Lower leg skin (tissue), 4 donors: ENCODE results near the gene CD276. TPM values are rescaled to one million over a fixed set of nuclear protein-coding genes. Genes with fewer than 3 reads are reported as not detected.
A peak's percentile ranks its signal among the peaks of the same experiment; 100 is the strongest.

Experiments used
- DNase-seq, 2 donors: peaks; one replicate each; pipeline ENCODE4 v3.0.0-alpha.2; 2019; ENCODE audit warnings: low spot score in 2 of 2
- H3K4me3 ChIP-seq: fragments of 200-600 bp; sonication (generic); 2 replicates; pipeline ENCODE4 v1.5.1; 2017; ENCODE audit warnings: mild to moderate bottlenecking, low read depth; ENCODE audit not compliant: poor library complexity, severe bottlenecking
- POLR2A ChIP-seq, 2 donors: fragments of 450-650 bp; IDR thresholded peaks; one replicate each; pipeline ENCODE4 v1.6.1; 2016 to 2017; ENCODE audit warnings: antibody characterized with exemption in 2 of 2, mild to moderate bottlenecking in 1 of 2, moderate library complexity in 1 of 2
- WGBS, 2 donors: methylation state at CpG; one replicate each; pipeline ENCODE4 v1.1.5; 2018; 5-methylcytosine and 5-hydroxymethylcytosine counted together
- intact Hi-C: fragments of 100-400 bp; cut with DNase I; formaldehyde crosslinking; loops from one replicate; pipeline ENCODE4 v1.15.0; 2023; ENCODE audit warnings: low total_unique reads
- total RNA-seq, 4 donors: library from RNA; depleted of rRNA; stranded (reverse); fragments of >200 nt; gene quantifications; one replicate each; pipeline ENCODE4 v1.1.0, GENCODE V29; 2016
- TF ChIP-seq, protein P1 (sequence below), 3 donors: fragments of 450-650 bp; IDR thresholded peaks; one replicate each; pipeline ENCODE4 v1.5.1; 2016; ENCODE audit warnings: antibody characterized with exemption in 3 of 3, mild to moderate bottlenecking in 3 of 3, moderate library complexity in 2 of 3

Gene CD276
- total RNA-seq, 4 donors from 2014 or later = 33.4 to 49.9 (median 45.4) TPM

DNA sequence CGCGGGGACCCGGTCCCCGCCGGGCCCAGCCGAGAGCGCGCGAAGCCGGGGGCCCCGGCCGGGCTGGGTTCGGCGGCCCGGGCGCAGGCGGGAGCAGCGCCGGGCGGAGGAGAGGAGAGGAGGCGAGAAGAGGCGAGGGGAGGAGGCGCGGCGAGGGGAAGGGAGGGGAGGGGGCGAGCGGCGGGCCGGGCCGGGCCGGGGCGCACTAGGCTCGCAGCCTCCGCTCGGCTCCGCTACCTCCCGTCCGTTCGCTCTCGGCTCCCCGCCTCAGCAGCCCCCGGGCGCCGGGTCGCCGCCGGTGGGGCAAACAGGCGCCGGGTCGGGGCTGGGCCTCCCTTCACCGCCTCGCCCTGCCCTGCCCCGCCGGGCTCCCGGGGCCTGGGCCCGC is 68.6 kb downstream of the CD276 start:
- TF ChIP-seq POLR2A (IDR thresholded peaks at IDR 0.05) = no peak
- TF ChIP-seq, protein P1, sequence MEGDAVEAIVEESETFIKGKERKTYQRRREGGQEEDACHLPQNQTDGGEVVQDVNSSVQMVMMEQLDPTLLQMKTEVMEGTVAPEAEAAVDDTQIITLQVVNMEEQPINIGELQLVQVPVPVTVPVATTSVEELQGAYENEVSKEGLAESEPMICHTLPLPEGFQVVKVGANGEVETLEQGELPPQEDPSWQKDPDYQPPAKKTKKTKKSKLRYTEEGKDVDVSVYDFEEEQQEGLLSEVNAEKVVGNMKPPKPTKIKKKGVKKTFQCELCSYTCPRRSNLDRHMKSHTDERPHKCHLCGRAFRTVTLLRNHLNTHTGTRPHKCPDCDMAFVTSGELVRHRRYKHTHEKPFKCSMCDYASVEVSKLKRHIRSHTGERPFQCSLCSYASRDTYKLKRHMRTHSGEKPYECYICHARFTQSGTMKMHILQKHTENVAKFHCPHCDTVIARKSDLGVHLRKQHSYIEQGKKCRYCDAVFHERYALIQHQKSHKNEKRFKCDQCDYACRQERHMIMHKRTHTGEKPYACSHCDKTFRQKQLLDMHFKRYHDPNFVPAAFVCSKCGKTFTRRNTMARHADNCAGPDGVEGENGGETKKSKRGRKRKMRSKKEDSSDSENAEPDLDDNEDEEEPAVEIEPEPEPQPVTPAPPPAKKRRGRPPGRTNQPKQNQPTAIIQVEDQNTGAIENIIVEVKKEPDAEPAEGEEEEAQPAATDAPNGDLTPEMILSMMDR (IDR thresholded peaks at IDR 0.05) = no peak
- WGBS, 2 donors = 1 to 2% methylated on average over 18 to 19 of the region's 56 CpGs
- DNase-seq = no peak
- peak overlapping the region; percentile 51 for H3K4me3 ChIP-seq
- intact Hi-C loops = no loop called here

DNA sequence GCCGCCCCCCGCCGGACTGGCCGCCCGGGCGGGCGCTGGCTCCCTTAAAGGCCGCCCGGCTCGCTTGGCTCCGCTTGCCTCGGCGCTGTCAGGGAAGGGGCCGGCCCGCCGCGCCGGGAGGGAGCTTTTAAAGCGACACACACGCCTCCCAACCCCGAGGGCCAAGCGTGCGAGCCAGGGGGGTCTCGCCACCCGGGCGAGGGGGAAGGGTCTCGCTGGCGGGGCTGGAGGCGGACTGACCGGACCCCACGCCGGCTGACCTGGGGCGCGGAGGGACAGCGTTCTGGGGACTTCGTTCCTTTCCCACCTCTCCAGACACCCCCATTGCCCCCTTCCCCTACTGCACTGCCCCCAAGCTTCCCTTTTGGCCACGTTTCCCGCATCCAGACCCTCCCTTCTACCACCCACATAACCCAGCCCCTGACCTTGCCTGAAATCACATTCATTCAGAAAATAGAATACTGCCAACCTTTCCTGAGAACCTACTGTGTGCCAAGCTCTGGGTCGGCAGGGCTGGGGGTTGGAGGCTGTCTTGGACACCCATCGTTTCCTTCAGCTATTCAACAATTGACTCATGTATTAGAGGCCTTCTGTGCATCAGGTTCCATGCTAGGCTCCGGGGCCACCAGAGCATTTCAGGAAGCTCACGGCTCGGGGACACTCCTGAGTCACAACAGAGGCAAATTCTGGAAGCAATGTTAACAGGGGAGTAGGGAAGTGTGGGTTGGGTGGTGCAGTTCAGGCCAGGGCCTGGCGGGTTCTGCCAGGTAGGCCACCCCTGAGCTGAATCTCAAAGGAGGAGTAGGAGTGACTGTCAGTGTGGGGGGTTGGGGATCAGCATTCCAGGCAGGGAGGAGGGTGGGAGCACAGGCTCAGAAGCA is 69.3 kb downstream of the CD276 start, which contains the start of gene INSYN1:
INSYN1 (minus strand) TSS at position 102 of the 881 bp plus-strand sequence. CDS start 2,221 bp downstream, outside the sequence.
- TF ChIP-seq POLR2A (IDR thresholded peaks at IDR 0.05) = no peak
- TF ChIP-seq, protein P1 (IDR thresholded peaks at IDR 0.05) = no peak
- H3K4me3 ChIP-seq = peak within 1 kb of the TSS; percentile 51
- intact Hi-C loops = no loop called here
- DNase-seq = peak in 1 of 2 donors; percentile 90
- 22 to 30% methylated on average over 18 to 25 of the region's 44 CpGs for WGBS, 2 donors

DNA sequence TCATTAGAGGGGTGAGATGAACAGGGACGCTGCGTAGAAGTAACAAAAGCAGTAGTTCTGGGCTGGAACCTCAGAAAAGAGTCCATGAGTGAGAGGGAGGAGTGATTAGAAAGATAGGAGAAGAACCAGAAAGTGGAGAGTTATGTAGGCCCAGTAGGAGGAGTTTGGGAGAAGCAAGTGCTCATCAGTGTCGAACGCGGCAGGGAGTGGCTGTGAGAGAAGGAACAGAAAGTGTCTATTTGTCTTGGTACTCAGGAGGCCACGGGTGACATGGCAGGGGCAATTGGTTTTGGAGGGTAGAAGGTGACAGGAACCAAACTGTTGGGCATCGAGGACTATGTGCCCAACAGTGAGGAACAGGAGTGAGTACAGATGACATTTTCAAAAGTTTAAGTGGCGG is 70.3 kb downstream of the CD276 start:
- DNase-seq = no peak
- intact Hi-C loops = no loop called here
- H3K4me3 ChIP-seq = no peak overlapping the region
- TF ChIP-seq, protein P1 (IDR thresholded peaks at IDR 0.05) = no peak
- TF ChIP-seq POLR2A (IDR thresholded peaks at IDR 0.05) = no peak
- WGBS, 2 donors = 44 to 47% methylated on average over 8 of the region's 8 CpGs

DNA sequence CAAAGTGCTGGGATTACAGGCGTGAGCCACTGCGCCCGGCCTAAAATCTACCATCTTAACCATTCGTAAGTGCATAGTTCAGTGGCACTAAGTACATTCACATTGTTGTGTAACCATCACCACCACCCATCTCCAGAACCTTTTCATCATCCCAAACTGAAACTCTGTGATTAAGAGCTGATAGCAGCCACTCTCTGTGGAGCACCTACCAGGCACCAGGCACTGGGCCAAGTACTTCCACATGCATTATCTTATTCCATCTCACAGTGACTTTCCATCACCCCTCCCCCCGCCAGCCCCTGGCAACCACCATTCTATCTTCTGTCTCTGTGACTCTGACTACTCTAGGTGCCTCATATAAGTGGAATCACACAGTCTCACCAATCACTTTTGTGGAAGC is 71.3 kb downstream of the CD276 start:
- 86 to 91% methylated on average over 5 of the region's 5 CpGs for WGBS, 2 donors
- H3K4me3 ChIP-seq = no peak overlapping the region
- TF ChIP-seq, protein P1 (IDR thresholded peaks at IDR 0.05) = no peak
- no peak for TF ChIP-seq POLR2A (IDR thresholded peaks at IDR 0.05)
- intact Hi-C loops = no loop called here
- DNase-seq = no peak

DNA sequence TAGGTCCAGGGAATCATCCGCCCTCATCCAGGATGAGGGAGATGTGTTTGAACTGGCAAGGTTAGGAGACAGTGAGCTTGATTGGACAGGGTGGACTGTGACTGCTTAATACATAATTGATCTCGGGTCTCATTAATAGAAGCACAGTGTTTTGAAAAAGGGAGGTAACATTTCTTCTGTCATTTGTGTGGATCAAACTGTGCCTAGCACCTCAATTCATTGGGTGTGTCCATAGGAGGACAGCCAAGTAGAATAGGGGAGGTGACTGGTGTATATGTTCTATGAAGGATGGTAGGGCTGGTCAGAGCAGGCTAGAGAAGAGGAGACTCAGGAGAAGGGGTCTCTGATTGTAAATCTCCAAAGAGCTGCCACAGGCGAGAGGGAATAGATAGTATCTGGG is 71.8 kb downstream of the CD276 start:
- no peak overlapping the region for H3K4me3 ChIP-seq
- TF ChIP-seq, protein P1 (IDR thresholded peaks at IDR 0.05) = no peak
- no peak for TF ChIP-seq POLR2A (IDR thresholded peaks at IDR 0.05)
- no peak for DNase-seq
- 62 to 68% methylated on average over 3 of the region's 3 CpGs for WGBS, 2 donors
- intact Hi-C loops = no loop called here
